Measurements from ENCODE around the gene SIM2. TPM values are rescaled to one million over a fixed set of nuclear protein-coding genes. Genes with fewer than 3 reads are reported as not detected.

SIM2 gene
- total RNA-seq, 2 donors from 2014 or later: not detected

- no peak for TF ChIP-seq CTCF (IDR thresholded peaks at IDR 0.05)
- Histone ChIP-seq H3K36me3 (no peaks in the 10 kb centered on the region), H3K27me3 (replicated peaks; ENCODE audit: insufficient read depth) (peaks cover 9% of the 10 kb centered on the region)
Measured at GRCh38 chr21:36686955-36687354, 12.0 kb upstream of the SIM2 start.

GRCh38 chr21:36688324-36688723 lies 10.6 kb upstream of the SIM2 start:
- no peak for ATAC-seq (ENCODE audit: insufficient number of reproducible peaks, low FRiP score, low read depth)
- no peaks in the 10 kb centered on the region for H3K36me3 ChIP-seq
- no peak for TF ChIP-seq CTCF (IDR thresholded peaks at IDR 0.05)
- H3K4me1 ChIP-seq (ENCODE audit: control insufficient read depth in 1 of 2, low read depth in 2 of 2): no peaks in the 10 kb centered on the region
- peaks cover 23% of the 10 kb centered on the region for H3K27me3 ChIP-seq (replicated peaks; ENCODE audit: insufficient read depth)
- DNase-seq (ENCODE audit: low spot score): no peak
- H3K27ac ChIP-seq: no peak overlapping the region
- no peaks in the 10 kb centered on the region for H3K9me3 ChIP-seq
- no peak overlapping the region for H3K4me3 ChIP-seq

More at GRCh38 chr21:36686955-36687354, 12.0 kb upstream of the SIM2 start:
- Histone ChIP-seq H3K4me1 (ENCODE audit: control insufficient read depth in 1 of 2, low read depth in 2 of 2) (no peaks in the 10 kb centered on the region), H3K4me3 (no peak overlapping the region), H3K9me3 (no peaks in the 10 kb centered on the region), H3K27ac (no peak overlapping the region)
- DNase-seq (ENCODE audit: low spot score): no peak
- ATAC-seq (ENCODE audit: insufficient number of reproducible peaks, low FRiP score, low read depth): no peak

GRCh38 chr21:36689324-36689723 lies 9.6 kb upstream of the SIM2 start:
- H3K36me3 ChIP-seq: no peaks in the 10 kb centered on the region
- H3K9me3 ChIP-seq: no peaks in the 10 kb centered on the region
- H3K27ac ChIP-seq: no peak overlapping the region
- H3K4me3 ChIP-seq: no peak overlapping the region
- no peak for TF ChIP-seq CTCF (IDR thresholded peaks at IDR 0.05)
- ATAC-seq (ENCODE audit: insufficient number of reproducible peaks, low FRiP score, low read depth) (no peak), DNase-seq (ENCODE audit: low spot score) (no peak)
- H3K27me3 ChIP-seq (replicated peaks; ENCODE audit: insufficient read depth): peaks cover 33% of the 10 kb centered on the region
- H3K4me1 ChIP-seq (ENCODE audit: control insufficient read depth in 1 of 2, low read depth in 2 of 2): no peaks in the 10 kb centered on the region

GRCh38 chr21:36690628-36691554 lies 8.0 kb upstream of the SIM2 start:
- ATAC-seq (ENCODE audit: insufficient number of reproducible peaks, low FRiP score, low read depth) (no peak), DNase-seq (ENCODE audit: low spot score) (no peak)
- Histone ChIP-seq H3K9me3 (no peaks in the 10 kb centered on the region), H3K4me1 (ENCODE audit: control insufficient read depth in 1 of 2, low read depth in 2 of 2) (no peaks in the 10 kb centered on the region), H3K4me3 (no peak overlapping the region), H3K27me3 (replicated peaks; ENCODE audit: insufficient read depth) (peaks cover 48% of the 10 kb centered on the region), H3K36me3 (no peaks in the 10 kb centered on the region), H3K27ac (no peak overlapping the region)
- no peak for TF ChIP-seq CTCF (IDR thresholded peaks at IDR 0.05)

GRCh38 chr21:36691555-36692041 lies 7.3 kb upstream of the SIM2 start:
- ATAC-seq (ENCODE audit: insufficient number of reproducible peaks, low FRiP score, low read depth): no peak
- DNase-seq (ENCODE audit: low spot score): no peak
- Histone ChIP-seq H3K4me1 (ENCODE audit: control insufficient read depth in 1 of 2, low read depth in 2 of 2) (no peaks in the 10 kb centered on the region), H3K4me3 (no peak overlapping the region), H3K27me3 (replicated peaks; ENCODE audit: insufficient read depth) (peaks cover 54% of the 10 kb centered on the region), H3K9me3 (no peaks in the 10 kb centered on the region), H3K36me3 (no peaks in the 10 kb centered on the region), H3K27ac (no peak overlapping the region)
- no peak for TF ChIP-seq CTCF (IDR thresholded peaks at IDR 0.05)

Measured in thoracic aorta (tissue), 2 donors.